Ishikawa (cell line): Measurements from ENCODE around the gene TMCC3.

Source experiments
- CEBPB ChIP-seq: IDR thresholded peaks from 2 replicates; pipeline ENCODE4 v1.6.1; 2012
- CREB1 ChIP-seq: IDR thresholded peaks from 2 replicates; pipeline ENCODE4 v1.6.1; 2012; ENCODE audit warnings: low read depth
- EGR1 ChIP-seq: IDR thresholded peaks from 2 replicates; pipeline ENCODE4 v1.6.1; 2012
- EP300 ChIP-seq: IDR thresholded peaks from 2 replicates; pipeline ENCODE4 v1.6.1; 2012; ENCODE audit warnings: borderline replicate concordance
- FOXM1 ChIP-seq: IDR thresholded peaks from 2 replicates; pipeline ENCODE4 v1.6.1; 2012; ENCODE audit warnings: low read depth, borderline replicate concordance
- NFIC ChIP-seq: IDR thresholded peaks from 2 replicates; pipeline ENCODE4 v1.6.1; 2012
- RAD21 ChIP-seq: IDR thresholded peaks from 2 replicates; pipeline ENCODE4 v1.6.1; 2012; ENCODE audit warnings: low read depth
- REST ChIP-seq: IDR thresholded peaks from 2 replicates; pipeline ENCODE4 v1.6.1; 2012; ENCODE audit warnings: low read depth, mild to moderate bottlenecking
- TAF1 ChIP-seq: IDR thresholded peaks from 2 replicates; pipeline ENCODE4 v1.6.1; 2012; ENCODE audit warnings: low read depth, mild to moderate bottlenecking
- TCF12 ChIP-seq: IDR thresholded peaks from 2 replicates; pipeline ENCODE4 v1.6.1; 2012; ENCODE audit warnings: low read depth
- TEAD4 ChIP-seq: IDR thresholded peaks from 2 replicates; pipeline ENCODE4 v1.6.1; 2012
- YY1 ChIP-seq: IDR thresholded peaks from 2 replicates; pipeline ENCODE4 v1.6.1; 2012; ENCODE audit warnings: low read depth
- ZBTB7A ChIP-seq: IDR thresholded peaks from 2 replicates; pipeline ENCODE4 v1.6.1; 2012; ENCODE audit warnings: low read depth
- TF ChIP-seq, protein P1 (sequence below): IDR thresholded peaks from 2 replicates; pipeline ENCODE4 v1.6.1; 2012
- TF ChIP-seq, protein P2 (sequence below): IDR thresholded peaks from 2 replicates; pipeline ENCODE4 v1.6.1; 2012

Gene TMCC3

DNA sequence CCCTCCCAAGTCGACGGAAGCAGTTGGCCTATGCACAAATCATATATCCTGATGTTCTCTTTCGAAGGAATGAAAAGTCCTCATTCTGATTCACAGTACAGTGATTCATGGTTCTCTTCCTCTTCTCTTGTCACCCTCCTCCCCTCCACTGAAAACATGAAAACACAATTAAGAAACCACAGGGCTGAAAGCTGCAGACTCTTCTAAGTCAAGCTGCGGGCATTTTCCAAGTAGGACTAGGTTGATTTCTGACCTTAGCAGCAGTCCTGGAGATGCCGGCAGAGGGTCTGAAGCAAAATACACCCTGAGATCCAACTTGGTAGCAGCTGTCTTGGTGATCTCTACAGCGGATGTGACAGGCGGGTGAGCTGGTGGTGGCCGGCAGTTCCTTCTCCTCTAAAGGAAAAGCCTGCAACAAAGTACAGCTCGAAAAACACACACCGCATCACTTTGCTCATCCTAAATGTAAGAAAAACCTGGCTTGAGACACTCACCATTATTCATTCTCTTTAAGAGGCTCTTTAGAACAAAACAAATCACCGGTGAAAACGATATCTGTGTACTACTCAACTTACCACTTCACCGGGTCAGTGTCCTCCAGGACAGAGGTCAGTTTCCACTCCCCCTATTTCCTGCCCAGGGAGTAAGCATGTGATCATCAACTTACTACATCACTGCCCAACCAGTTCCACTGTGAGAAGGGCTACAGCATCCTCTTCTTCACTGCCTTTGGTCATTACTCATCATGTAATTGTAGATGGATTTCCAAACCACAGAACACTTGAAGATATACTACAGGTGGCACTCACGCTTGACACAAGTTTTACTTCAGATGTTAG lies 6.0 kb downstream of the TMCC3 start:
- TF ChIP-seq TAF1 (no peak), ZBTB7A (no peak), EGR1 (no peak), TCF12 (no peak), REST (no peak), TEAD4 (no peak), CREB1 (no peak), YY1 (no peak)
- TF ChIP-seq, protein P1, sequence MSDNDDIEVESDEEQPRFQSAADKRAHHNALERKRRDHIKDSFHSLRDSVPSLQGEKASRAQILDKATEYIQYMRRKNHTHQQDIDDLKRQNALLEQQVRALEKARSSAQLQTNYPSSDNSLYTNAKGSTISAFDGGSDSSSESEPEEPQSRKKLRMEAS: no peak

DNA sequence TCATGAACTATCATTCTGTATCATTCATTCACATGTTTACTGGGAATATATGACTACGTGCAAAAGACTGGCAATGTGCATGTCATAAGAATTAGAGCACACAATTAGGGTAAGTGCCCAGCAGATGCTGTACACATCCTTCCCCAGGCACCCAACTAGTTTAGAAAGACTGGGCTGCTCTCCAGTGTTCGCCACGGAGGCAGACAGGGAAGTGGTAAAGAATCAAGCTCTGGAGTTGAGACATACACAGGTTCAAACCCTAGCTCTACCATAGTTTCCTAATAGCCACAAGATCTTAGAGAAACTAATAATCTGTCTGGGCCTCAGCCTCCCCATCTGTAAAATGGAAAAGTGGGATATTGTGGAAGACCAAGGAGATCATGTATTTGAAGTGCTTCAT lies 6.8 kb downstream of the TMCC3 start:
- TF ChIP-seq TEAD4 (no peak), EGR1 (no peak), FOXM1 (no peak), TCF12 (no peak), CEBPB (no peak), RAD21 (no peak), YY1 (no peak), REST (no peak), TAF1 (no peak), EP300 (no peak), NFIC (no peak), CREB1 (no peak)
- TF ChIP-seq, protein P2, sequence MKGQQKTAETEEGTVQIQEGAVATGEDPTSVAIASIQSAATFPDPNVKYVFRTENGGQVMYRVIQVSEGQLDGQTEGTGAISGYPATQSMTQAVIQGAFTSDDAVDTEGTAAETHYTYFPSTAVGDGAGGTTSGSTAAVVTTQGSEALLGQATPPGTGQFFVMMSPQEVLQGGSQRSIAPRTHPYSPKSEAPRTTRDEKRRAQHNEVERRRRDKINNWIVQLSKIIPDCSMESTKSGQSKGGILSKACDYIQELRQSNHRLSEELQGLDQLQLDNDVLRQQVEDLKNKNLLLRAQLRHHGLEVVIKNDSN: no peak
- TF ChIP-seq, protein P1: no peak

DNA sequence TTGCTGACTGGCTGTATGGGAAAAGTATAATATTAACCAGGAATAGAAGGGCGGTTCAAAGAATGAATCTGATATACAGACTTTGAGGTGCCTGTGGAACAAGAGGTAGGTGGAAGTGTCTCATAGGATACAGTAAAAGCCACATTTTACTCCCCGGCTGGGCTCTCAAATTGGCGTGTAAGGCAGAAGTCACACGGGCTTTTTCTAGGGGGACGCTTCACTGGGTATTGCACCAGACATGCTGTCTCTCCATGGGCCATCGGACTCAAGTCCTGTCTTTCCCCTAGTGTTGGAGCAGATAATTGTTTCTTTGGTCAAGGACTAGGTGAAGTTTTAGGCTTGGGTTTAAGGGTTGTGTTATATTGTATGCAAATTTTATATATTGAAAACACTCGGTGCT lies 9.1 kb downstream of the TMCC3 start:
- TF ChIP-seq RAD21 (no peak), EGR1 (no peak), YY1 (no peak), NFIC (no peak), CREB1 (no peak), TCF12 (no peak), ZBTB7A (no peak), CEBPB (no peak), EP300 (no peak), FOXM1 (no peak), TAF1 (no peak), REST (no peak), TEAD4 (no peak)
- TF ChIP-seq, protein P2: no peak
- TF ChIP-seq, protein P1: no peak
